ENCODE data around the gene COL18A1.
"Not testable (repeated sequence)": the region's sequence is repeated elsewhere in the genome, so short reads cannot be mapped to it uniquely, and the experiment has no call there.

Gene COL18A1

DNA sequence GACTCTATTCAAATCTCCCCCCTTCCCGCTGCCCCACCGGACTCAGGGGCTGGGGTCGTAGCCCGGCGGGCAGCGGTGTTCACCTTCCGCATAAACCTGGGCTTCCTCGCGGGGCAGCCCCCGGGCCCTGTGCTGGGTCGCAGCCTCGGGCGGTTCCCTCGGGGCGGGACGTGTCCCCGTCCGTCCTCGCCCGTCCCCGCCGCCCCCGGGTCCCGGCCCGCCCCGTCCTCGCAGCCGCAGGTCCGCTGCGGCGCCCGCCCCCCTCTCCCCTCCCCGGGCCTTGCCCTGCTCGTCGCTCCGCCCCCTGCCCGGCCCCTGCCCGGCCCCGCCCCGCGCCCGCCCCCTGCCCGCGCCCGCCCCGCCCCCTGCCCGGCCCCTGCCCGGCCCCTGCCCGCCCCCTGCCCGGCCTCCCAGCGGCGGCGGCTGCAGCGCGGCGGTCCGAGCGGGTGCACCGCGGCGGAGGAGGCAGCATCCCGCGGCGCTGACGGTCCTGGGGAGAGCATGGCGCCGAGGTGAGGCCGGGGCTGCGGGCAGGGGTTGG, at the start of gene COL18A1:
Gene COL18A1, plus strand, starts transcription at position 436 of the 541 bp plus-strand sequence. Its CDS starts 66 bp downstream, at position 502.
- peak within 1 kb of the TSS; percentile 64 for H3K4me3 Mint-ChIP-seq
- H3K9me3 Mint-ChIP-seq = peaks cover 11% of the 10 kb centered on the region
- peaks cover 77% of the 10 kb centered on the region for H3K27me3 Mint-ChIP-seq
- H3K36me3 Mint-ChIP-seq (ENCODE audit: low read depth) = no peaks in the 10 kb centered on the region
- intact Hi-C loops (cut with micrococcal nuclease) = no loop called here
- no peak within 1 kb of the TSS for H3K27ac Mint-ChIP-seq
- H3K4me1 Mint-ChIP-seq (ENCODE audit: low read depth) = peaks cover 8% of the 10 kb centered on the region

DNA sequence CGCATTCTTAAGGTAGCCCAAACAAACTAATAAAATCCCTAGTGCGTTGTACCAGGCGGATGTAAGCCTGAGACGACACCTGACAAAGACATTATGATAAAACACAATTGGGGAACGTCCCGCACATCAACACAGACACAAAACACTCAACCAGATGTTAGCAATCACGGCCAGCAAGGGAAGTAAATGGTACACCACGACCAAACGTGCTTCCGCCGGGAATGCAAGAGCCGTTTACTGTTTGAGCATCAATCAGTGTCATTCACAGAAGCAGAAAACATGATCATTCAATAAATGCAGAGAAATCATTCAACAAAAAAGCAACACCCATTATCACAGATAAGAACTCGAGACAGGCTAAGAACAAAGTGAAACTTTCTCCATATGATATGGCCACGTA, 49.4 kb upstream of the COL18A1 start:
- Mint-ChIP-seq H3K4me3 (no peak overlapping the region), H3K4me1 (ENCODE audit: low read depth) (peaks cover 7% of the 10 kb centered on the region), H3K9me3 (no peaks in the 10 kb centered on the region), H3K27me3 (peaks cover 30% of the 10 kb centered on the region), H3K36me3 (ENCODE audit: low read depth) (no peaks in the 10 kb centered on the region), H3K27ac (no peak overlapping the region)
- intact Hi-C loops (cut with micrococcal nuclease) = no loop called here

DNA sequence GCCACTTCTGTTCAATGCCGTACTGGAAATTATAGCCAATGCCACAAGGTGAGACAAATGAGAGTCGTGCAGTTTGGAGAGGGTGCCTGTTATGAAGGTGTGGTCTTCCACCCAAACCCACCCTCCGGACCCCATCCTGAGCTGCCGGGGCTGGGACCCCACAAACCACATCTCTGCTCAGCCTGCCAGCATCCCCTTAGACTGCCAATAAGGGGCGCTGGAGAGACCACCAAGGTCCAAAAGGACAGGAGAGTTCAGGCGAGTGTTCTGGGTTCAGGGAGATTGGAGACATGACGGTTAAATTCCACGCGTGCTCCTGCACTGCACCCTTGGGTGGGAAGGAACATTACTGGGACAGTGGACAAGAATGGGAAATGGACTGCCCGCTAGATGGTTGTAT, 48.7 kb upstream of the COL18A1 start:
- Mint-ChIP-seq H3K9me3 (no peaks in the 10 kb centered on the region), H3K27me3 (peaks cover 30% of the 10 kb centered on the region), H3K4me1 (ENCODE audit: low read depth) (peaks cover 7% of the 10 kb centered on the region), H3K36me3 (ENCODE audit: low read depth) (no peaks in the 10 kb centered on the region), H3K27ac (no peak overlapping the region), H3K4me3 (no peak overlapping the region)
- intact Hi-C loops (cut with micrococcal nuclease) = no loop called here

DNA sequence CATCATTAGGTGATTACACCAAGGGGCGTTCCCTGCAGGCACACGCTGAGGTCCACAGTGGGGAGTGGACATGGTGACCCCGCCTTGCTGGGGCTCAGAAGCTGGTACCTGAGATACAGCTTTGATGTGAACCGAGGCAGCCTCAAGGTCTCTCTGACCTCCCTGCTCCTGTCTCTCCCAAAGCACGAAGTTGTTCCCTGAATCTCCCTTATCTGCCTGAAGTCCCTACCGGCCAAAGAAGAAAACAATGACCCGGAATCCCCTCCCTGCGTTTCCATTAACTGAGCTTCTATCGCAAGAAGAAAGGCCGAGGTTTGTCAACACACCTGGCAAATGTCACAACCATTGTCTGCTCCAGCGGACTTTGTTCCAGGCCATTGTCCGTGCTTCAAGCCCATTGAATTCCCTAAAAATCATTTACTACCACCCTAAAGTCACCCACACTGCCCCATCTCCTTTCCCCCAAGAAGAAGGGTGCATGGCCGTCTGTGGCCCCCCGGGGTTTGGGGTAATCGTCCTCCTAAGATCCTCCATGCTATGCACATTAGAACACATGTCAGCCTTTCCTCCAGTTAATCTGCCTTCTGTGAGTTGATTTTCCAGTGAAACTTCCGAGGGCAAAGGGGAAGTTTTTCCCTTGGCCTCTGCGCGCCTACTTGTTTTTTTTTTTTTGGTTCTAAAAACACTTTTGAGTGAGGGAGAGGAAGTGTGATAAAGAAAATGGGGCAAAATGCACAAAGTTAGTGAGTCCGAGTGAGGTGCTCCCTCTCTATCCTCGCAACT, 48.1 kb upstream of the COL18A1 start:
- Mint-ChIP-seq H3K4me3 (no peak overlapping the region), H3K9me3 (no peaks in the 10 kb centered on the region), H3K36me3 (ENCODE audit: low read depth) (no peaks in the 10 kb centered on the region), H3K27ac (no peak overlapping the region), H3K4me1 (ENCODE audit: low read depth) (peaks cover 7% of the 10 kb centered on the region), H3K27me3 (peaks cover 33% of the 10 kb centered on the region)
- intact Hi-C loops (cut with micrococcal nuclease) = no loop called here

DNA sequence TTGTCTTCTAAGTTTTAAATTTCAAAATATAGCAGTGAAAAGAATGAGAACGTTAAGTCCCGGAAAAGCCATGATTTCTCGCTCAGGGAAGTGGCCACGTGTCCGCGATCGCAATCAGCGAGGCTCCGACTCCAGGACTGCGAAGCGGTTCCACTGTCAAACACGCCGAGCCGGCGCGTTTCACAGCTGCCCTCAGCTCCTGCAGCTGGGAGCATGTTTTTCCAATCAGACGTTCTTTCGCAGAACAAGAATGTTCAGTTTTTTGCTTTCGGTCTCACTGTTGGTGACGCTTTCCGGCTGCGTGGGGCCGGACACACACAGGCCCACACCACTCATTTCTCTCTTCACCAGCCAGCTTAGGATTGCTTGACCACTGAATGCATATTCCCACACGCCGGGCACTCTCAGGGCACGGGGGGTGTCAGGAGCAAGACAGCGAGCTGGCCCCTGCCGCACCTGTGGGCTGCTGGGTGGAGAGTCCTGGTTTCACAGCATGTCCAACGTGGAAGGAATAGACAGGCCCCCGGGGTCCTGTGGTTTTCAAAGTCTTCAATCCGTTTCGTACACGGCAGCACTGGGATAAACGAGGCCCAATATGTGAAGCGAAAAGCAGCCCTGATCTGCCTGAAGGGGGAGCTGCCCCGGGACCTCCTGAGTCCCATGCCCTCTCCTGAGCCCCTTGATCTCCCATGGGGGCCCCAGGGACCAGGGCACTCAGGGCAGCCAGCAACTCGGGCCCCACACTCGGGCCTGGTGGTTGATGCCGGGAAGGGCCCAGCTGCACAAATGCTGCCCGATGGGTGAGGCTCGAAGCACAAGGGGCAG, 47.3 kb upstream of the COL18A1 start:
- Mint-ChIP-seq H3K4me3 (no peak overlapping the region), H3K36me3 (ENCODE audit: low read depth) (no peaks in the 10 kb centered on the region), H3K27ac (no peak overlapping the region), H3K9me3 (no peaks in the 10 kb centered on the region), H3K27me3 (peaks cover 33% of the 10 kb centered on the region), H3K4me1 (ENCODE audit: low read depth) (peaks cover 7% of the 10 kb centered on the region)
- intact Hi-C loops (cut with micrococcal nuclease) = no loop called here

DNA sequence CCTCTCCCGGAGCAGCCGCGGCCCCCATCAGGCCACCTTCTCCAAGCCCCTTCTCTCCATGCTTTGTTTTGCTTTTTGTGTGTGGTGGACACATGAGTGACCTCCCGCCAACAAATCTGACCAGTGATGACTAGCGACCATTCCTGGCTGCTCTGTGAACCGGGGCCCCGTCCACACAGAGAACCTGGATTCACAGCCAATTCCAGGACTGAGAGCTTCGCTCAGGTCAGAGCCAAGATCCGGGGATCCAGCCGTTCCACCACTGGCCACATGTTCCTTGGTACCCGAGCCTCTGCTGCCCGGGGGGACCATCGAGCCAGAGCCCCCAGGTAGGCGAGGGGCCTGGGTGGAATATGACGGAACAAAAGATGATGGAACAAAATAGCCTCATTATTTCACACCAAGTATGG, 46.7 kb upstream of the COL18A1 start:
- Mint-ChIP-seq H3K27ac (no peak overlapping the region), H3K4me3 (no peak overlapping the region), H3K27me3 (peaks cover 32% of the 10 kb centered on the region), H3K9me3 (no peaks in the 10 kb centered on the region), H3K36me3 (ENCODE audit: low read depth) (no peaks in the 10 kb centered on the region), H3K4me1 (ENCODE audit: low read depth) (peaks cover 7% of the 10 kb centered on the region)
- intact Hi-C loops (cut with micrococcal nuclease) = no loop called here

DNA sequence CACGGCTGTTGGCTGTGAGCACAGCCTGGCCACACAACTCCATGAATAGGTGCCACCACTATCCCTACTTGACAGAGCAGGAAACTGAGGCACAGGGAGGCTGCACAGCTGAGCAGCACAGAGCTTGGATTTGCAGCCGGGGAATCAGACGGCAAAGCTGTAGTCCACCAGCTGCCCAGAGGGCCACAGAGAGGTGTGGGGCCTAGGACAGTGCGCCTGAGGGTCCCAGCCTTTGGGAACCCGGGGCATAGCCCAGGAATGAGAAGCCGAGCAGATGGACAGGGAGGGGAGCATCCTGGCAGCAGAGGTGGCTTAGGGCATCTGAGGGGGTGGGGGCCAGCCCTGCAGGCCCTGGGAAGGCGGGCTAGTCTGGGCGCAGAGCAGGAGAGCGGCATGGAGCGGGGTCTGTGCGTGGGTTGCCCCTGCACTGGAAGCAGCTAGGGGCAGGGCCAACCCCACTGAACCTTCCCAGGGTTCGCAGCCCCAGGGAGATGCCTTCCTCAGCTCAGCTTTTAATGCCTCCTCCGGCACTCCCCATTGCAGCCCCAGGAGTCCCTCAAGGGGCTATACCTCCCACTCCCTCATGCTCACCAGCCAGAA, 46.2 kb upstream of the COL18A1 start:
- Mint-ChIP-seq H3K27me3 (peaks cover 30% of the 10 kb centered on the region), H3K4me1 (ENCODE audit: low read depth) (peaks cover 8% of the 10 kb centered on the region), H3K9me3 (no peaks in the 10 kb centered on the region), H3K27ac (no peak overlapping the region), H3K36me3 (ENCODE audit: low read depth) (no peaks in the 10 kb centered on the region), H3K4me3 (no peak overlapping the region)
- intact Hi-C loops (cut with micrococcal nuclease) = no loop called here

DNA sequence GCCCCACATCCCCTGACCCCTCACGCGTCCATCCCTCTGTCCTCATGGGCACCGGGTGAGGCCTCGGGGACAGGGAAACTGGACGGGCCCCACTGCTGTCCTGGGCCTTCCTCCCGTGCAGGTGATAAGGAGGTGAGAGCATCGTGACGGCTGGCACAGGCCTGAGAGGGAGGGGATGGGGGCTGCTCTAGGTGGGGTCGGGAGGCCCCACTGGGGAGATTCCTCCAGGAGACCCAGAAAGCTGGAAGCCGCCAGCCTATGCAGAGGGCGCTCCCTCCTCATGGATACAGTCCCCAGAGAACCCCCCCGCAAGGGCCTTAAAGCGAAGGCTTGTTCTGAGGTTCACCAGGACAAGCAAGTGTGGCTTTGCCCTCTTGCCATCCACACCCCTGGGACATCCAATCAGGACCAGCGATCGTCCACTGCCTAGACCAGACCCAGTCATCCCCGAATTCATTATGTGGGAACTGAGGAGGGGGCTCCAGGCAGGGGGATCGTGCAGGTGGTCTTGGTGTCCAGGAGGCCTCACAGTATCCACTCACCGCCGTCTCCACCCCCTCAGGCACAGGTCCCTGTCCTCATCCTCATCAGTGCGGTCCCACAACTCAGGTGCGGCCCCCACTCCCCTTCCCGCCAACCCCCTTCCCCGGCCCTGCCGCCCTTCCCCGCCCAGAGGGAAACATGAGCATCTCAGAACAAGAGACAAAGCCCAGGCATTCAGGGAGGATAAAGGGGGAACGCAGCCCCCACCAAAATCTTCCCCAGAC, 45.3 kb upstream of the COL18A1 start:
- Mint-ChIP-seq H3K9me3 (no peaks in the 10 kb centered on the region), H3K27me3 (peaks cover 32% of the 10 kb centered on the region), H3K27ac (no peak overlapping the region), H3K4me3 (no peak overlapping the region), H3K36me3 (ENCODE audit: low read depth) (no peaks in the 10 kb centered on the region), H3K4me1 (ENCODE audit: low read depth) (peaks cover 17% of the 10 kb centered on the region)
- intact Hi-C loops (cut with micrococcal nuclease) = no loop called here

DNA sequence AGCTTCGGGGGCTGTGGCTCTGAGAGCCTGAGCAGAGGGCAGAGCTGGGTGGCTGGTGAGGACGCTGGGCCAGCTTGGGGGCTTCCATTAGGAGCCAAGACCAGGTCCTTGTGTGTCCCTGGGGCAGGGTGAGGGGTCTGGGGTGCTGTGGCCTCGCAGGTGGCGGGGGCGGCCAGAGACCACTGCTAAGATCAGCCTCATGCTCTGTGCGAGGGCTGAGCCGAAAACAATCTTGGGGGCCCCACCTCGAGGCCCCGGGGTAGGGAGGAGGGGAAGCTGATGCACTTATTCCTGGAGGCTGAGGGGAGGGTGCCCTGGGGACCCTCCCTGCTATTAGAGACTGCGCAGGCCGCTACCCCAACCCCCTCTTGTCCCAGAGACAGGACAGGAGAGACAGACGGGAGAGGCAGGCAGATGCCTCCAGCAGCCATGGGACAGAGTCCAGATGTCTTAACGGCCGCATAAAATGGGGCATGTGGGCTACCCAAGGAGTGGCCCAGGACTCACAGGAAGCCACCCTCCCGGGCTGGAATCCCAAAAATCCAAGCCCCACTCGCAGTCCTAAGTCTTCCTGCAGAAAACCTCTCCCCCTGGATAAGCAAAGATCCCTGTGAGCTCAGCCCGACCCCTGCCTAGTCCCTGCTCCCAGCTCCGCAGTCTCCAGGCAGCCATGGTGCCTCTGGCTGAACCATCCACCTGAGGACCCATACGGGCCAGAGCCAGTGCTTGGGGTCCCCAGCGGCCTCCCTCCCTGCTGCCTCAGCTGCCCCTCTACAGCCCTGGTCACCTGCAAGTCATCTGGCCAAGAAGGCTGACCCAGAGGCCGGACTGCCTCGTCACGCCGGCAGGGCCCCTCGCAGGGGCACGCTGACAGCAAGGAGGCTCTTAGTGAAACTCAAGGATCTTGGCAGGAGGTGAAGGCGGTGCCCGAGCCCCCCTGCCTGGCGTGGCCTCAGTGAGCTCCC, 43.6 kb upstream of the COL18A1 start:
- intact Hi-C loops (cut with micrococcal nuclease) = no loop called here
- H3K27ac Mint-ChIP-seq = no peak overlapping the region
- no peaks in the 10 kb centered on the region for H3K36me3 Mint-ChIP-seq (ENCODE audit: low read depth)
- H3K27me3 Mint-ChIP-seq = peaks cover 21% of the 10 kb centered on the region
- peaks cover 11% of the 10 kb centered on the region for H3K4me1 Mint-ChIP-seq (ENCODE audit: low read depth)
- no peak overlapping the region for H3K4me3 Mint-ChIP-seq
- H3K9me3 Mint-ChIP-seq = no peaks in the 10 kb centered on the region

DNA sequence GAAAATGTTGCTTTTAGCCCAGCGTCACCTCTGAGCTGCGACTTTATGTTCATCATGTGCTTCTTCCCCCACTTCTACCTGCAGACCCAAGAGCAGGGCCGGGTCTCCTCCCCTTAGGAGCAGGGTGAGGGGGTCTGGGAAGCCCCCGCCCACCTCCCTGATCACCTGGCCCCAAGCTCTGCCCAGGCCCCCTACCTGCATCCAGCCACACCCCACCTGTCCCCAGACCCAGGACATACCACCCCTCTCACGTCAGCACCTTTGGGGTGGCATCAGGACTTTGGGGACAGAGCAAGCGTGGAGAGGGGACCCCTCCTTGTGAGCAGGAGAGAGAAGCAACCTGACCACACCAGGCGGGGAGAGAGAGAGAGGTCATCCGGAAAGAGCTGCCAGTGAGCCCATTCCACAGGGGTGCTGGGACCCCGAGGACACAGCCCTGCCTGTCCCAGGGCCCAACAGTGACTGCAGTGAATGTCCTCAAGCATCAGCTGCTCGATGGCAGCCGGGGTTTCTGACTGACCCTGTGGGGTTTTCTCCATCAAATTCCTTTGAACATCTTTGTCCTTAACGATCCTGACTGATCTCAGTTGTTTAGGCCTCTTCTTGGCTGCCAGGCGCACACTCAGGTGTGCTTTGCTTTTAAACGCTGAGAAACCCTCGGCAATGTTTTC, 42.8 kb upstream of the COL18A1 start:
- no peaks in the 10 kb centered on the region for H3K9me3 Mint-ChIP-seq
- no peaks in the 10 kb centered on the region for H3K36me3 Mint-ChIP-seq (ENCODE audit: low read depth)
- intact Hi-C loops (cut with micrococcal nuclease) = no loop called here
- no peak overlapping the region for H3K4me3 Mint-ChIP-seq
- no peak overlapping the region for H3K27ac Mint-ChIP-seq
- peaks cover 18% of the 10 kb centered on the region for H3K27me3 Mint-ChIP-seq
- peaks cover 11% of the 10 kb centered on the region for H3K4me1 Mint-ChIP-seq (ENCODE audit: low read depth)

DNA sequence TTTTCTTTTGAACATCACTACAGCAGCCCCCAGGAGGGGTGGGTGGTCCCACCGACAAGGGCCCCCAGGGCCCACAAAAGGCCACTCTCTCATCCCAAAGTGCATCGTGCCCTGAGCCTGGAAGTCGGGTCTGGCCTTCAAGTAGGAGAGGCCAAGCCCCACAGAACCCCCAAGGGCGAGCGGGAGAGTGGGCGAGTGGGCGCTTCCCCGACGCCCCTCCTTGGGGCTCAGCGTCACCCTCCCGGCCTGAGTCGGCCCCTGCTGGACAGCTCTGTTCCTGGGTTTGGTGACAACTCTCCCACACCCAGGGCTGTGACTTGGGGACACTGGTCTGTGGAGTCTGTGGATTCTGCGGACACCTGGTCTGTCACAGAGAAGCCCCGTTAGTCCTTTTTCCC, 42.2 kb upstream of the COL18A1 start:
- H3K4me1 Mint-ChIP-seq (ENCODE audit: low read depth) = peaks cover 11% of the 10 kb centered on the region
- no peak overlapping the region for H3K27ac Mint-ChIP-seq
- H3K4me3 Mint-ChIP-seq = no peak overlapping the region
- no peaks in the 10 kb centered on the region for H3K36me3 Mint-ChIP-seq (ENCODE audit: low read depth)
- peaks cover 18% of the 10 kb centered on the region for H3K27me3 Mint-ChIP-seq
- no peaks in the 10 kb centered on the region for H3K9me3 Mint-ChIP-seq
- intact Hi-C loops (cut with micrococcal nuclease) = no loop called here

DNA sequence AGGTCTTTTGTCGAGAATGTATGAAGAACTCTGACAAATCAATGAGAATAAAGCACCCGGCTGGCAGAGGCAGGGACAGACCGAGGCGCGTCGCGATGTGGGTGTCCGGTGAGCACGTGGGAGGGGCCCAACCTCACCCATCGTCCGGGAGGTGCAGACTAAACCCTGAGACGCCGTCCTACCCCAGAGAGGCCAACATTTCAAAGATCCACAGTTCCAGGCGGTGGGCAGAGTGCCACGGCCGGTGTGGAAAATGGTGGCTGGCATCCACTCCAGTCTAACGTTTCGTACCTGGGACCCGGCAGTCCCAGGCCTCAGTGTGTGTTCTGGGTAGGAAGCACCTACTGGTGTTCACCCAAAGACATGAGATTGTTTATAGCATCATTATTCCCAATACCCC, 41.7 kb upstream of the COL18A1 start:
- peaks cover 11% of the 10 kb centered on the region for H3K4me1 Mint-ChIP-seq (ENCODE audit: low read depth)
- peaks cover 16% of the 10 kb centered on the region for H3K27me3 Mint-ChIP-seq
- H3K36me3 Mint-ChIP-seq (ENCODE audit: low read depth); intact Hi-C loops (cut with micrococcal nuclease); H3K4me3 Mint-ChIP-seq; H3K27ac Mint-ChIP-seq; H3K9me3 Mint-ChIP-seq: not testable (repeated sequence)

Measured in dendritic cell treated with granulocyte-macrophage colony-stimulating factor and Interleukin-4, amounts not matched to agents 40 ng/mL and 50 ng/mL, for 4 days (primary cell).